ENCODE results near the gene GEMIN8.
A peak's percentile ranks its signal among the peaks of the same experiment; 100 is the strongest.

The GEMIN8 gene

DNA sequence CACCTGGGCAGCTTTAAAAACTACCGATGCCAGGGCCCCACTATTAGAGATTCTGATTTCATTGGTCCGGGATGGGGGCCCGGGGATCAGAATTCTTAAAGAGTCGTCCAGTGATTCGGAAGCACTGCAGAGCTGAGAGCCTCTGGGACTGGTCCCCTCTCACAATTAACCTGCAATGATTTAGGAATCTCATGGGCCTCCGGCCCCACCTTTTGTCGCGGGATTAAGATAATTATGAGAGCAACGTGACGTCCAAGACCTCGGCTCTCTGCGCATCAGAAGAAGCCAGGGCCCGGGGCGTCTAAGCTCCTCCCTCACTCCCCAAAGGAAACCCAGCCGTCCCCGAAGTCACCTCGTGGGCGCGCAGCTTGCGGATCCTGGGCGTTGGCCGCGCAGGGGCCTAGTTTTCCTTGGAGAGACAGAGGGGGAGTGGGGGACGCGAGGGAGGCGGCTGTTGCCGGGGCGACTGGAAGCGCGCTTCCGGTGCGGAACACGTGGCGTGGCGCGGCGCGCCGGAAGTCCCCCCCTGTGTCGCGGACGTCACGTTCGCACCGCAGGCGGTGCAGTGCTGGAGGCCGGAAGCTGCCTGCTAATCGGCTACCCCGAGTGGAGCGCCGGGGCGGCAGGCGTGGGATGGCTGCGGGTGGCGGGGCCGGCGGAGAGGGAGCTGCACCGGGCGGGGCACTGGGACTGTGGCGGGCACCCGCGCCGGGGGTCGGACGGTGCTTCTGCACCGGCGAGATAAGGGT is at the start of gene GEMIN8:
Gene GEMIN8, minus strand, starts transcription at position 468 of the 749 bp plus-strand sequence. CDS start 8,414 bp downstream, outside the sequence.
- no peak for DNase-seq (ENCODE audit: extremely low read depth, low read depth)
- TF ChIP-seq, protein P1, sequence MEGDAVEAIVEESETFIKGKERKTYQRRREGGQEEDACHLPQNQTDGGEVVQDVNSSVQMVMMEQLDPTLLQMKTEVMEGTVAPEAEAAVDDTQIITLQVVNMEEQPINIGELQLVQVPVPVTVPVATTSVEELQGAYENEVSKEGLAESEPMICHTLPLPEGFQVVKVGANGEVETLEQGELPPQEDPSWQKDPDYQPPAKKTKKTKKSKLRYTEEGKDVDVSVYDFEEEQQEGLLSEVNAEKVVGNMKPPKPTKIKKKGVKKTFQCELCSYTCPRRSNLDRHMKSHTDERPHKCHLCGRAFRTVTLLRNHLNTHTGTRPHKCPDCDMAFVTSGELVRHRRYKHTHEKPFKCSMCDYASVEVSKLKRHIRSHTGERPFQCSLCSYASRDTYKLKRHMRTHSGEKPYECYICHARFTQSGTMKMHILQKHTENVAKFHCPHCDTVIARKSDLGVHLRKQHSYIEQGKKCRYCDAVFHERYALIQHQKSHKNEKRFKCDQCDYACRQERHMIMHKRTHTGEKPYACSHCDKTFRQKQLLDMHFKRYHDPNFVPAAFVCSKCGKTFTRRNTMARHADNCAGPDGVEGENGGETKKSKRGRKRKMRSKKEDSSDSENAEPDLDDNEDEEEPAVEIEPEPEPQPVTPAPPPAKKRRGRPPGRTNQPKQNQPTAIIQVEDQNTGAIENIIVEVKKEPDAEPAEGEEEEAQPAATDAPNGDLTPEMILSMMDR (IDR thresholded peaks at IDR 0.05; ENCODE audit: low read depth, low read length, missing control alignments): no peak
- H3K4me3 ChIP-seq (replicated peaks; ENCODE audit: low read depth, low read length): peak within 1 kb of the TSS; percentile 54

DNA sequence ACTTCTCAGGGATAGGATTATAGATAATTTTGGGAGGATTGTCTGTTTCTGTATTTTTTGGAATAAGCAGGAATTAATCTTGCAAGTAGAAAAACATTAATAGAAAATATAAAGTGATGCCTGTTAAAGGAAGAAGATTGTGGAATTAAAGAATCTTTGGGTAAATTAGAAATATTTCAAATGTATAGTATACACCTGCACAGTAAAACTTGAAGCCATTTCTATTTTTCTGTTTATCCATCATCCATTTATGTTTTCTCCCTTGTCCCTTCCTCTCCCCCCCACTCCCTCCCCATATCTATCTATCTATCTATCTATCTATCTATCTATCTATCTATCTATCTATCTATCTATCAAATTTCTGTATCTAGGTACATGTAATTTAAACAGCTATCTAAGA is 46.9 kb upstream of the GEMIN8 start:
- TF ChIP-seq, protein P1 (IDR thresholded peaks at IDR 0.05; ENCODE audit: low read depth, low read length, missing control alignments): no peak
- no peak overlapping the region for H3K4me3 ChIP-seq (replicated peaks; ENCODE audit: low read depth, low read length)
- no peak for DNase-seq (ENCODE audit: extremely low read depth, low read depth)

- TF ChIP-seq, protein P1 (IDR thresholded peaks at IDR 0.05; ENCODE audit: low read depth, low read length, missing control alignments): no peak
- no peak overlapping the region for H3K4me3 ChIP-seq (replicated peaks; ENCODE audit: low read depth, low read length)
- no peak for DNase-seq (ENCODE audit: extremely low read depth, low read depth)
These were observed 43.9 kb upstream of the GEMIN8 start for GRCh38 chrX:14073556-14073955.

DNA sequence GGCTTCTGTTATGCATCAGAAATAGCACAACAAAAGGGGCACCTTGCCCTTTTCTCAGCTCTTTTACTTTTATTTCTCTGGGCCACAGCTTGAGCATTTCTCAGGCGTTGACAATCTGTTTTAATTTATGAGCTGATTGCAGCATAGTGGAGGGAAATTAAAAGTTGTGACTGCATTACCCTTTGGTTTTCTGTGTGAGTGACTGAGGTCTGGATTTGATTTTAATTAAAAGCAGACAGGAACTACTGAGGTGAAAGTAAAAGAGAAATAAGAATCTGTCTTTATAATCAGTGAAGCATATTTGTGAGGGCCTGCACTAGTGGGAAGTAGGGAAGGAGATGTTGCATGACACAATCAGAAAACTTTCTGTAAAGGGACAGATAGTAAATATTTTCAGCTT is 43.4 kb upstream of the GEMIN8 start:
- TF ChIP-seq, protein P1 (IDR thresholded peaks at IDR 0.05; ENCODE audit: low read depth, low read length, missing control alignments): no peak
- H3K4me3 ChIP-seq (replicated peaks; ENCODE audit: low read depth, low read length): no peak overlapping the region
- no peak for DNase-seq (ENCODE audit: extremely low read depth, low read depth)

- DNase-seq (ENCODE audit: extremely low read depth, low read depth): no peak
- H3K4me3 ChIP-seq (replicated peaks; ENCODE audit: low read depth, low read length): no peak overlapping the region
- TF ChIP-seq, protein P1 (IDR thresholded peaks at IDR 0.05; ENCODE audit: low read depth, low read length, missing control alignments): no peak
These were observed 36.1 kb upstream of the GEMIN8 start for GRCh38 chrX:14065800-14066199.

- no peak overlapping the region for H3K4me3 ChIP-seq (replicated peaks; ENCODE audit: low read depth, low read length)
- no peak for DNase-seq (ENCODE audit: extremely low read depth, low read depth)
These were observed 35.1 kb upstream of the GEMIN8 start for GRCh38 chrX:14064626-14065432.

More at GRCh38 chrX:14064626-14065432, 35.1 kb upstream of the GEMIN8 start:
- TF ChIP-seq, protein P1 (IDR thresholded peaks at IDR 0.05; ENCODE audit: low read depth, low read length, missing control alignments): no peak

Data from HFF-Myc (cell line).